Large intestine (tissue), 1 donor: ENCODE data around the gene CLDN8. TPM values are rescaled to one million over a fixed set of nuclear protein-coding genes. Genes with fewer than 3 reads are reported as not detected.

Experiments used
- polyA plus RNA-seq: library from polyadenylated mRNA; unstranded; fragments of 120-200 nt; gene quantifications from one replicate; pipeline ENCODE4 v1.2.1, GENCODE V29; 2013

Gene CLDN8
- polyA plus RNA-seq, 1 donor = not detected

Other genes starting within 250 kb of the CLDN8 start
- gene CLDN17, start 49.3 kb downstream of the CLDN8 start, polyA plus RNA-seq = not detected
- gene KRTAP24-1, start 66.9 kb upstream of the CLDN8 start, polyA plus RNA-seq = not detected
- not detected for gene KRTAP25-1, start 73.4 kb upstream of the CLDN8 start, polyA plus RNA-seq
- not detected for gene KRTAP26-1, start 104.2 kb upstream of the CLDN8 start, polyA plus RNA-seq
- gene KRTAP27-1, start 121.6 kb upstream of the CLDN8 start, polyA plus RNA-seq = not detected
- gene KRTAP23-1, start 132.5 kb upstream of the CLDN8 start, polyA plus RNA-seq = not detected
- gene KRTAP13-2, start 156.2 kb upstream of the CLDN8 start, polyA plus RNA-seq = not detected
- not detected for gene KRTAP13-1, start 179.9 kb upstream of the CLDN8 start, polyA plus RNA-seq
- gene KRTAP13-3, start 209.8 kb upstream of the CLDN8 start, polyA plus RNA-seq = not detected
- gene KRTAP13-4, start 214.1 kb upstream of the CLDN8 start, polyA plus RNA-seq = not detected
- gene KRTAP15-1, start 224.2 kb upstream of the CLDN8 start, polyA plus RNA-seq = not detected